Colonic mucosa (tissue), 4 donors: ENCODE data around the gene MZT1. TPM values are rescaled to one million over a fixed set of nuclear protein-coding genes. Genes with fewer than 3 reads are reported as not detected.

ENCODE experiments used
- DNase-seq: peaks from one replicate; pipeline ENCODE4 v3.0.0-alpha.2; 2020
- H3K27ac ChIP-seq: fragments of 200-600 bp; one replicate; pipeline ENCODE4 v1.8.0; 2021
- H3K27me3 ChIP-seq: fragments of 200-600 bp; one replicate; pipeline ENCODE4 v1.8.0; 2021
- H3K36me3 ChIP-seq: fragments of 200-600 bp; one replicate; pipeline ENCODE4 v1.8.0; 2021
- H3K4me1 ChIP-seq: fragments of 200-600 bp; one replicate; pipeline ENCODE4 v1.8.0; 2021; ENCODE audit warnings: mild to moderate bottlenecking
- H3K4me3 ChIP-seq: fragments of 200-600 bp; one replicate; pipeline ENCODE4 v1.8.0; 2021
- H3K9ac ChIP-seq, 2 donors: one replicate each; pipeline ENCODE4 v1.7.0; 2013; ENCODE audit warnings: control low read depth in 2 of 2, low read depth in 2 of 2, low read length in 2 of 2
- H3K9me3 ChIP-seq: fragments of 200-600 bp; one replicate; pipeline ENCODE4 v1.8.0; 2021
- intact Hi-C: fragments of 100-400 bp; cut with DNase I; formaldehyde crosslinking; loops from one replicate; pipeline ENCODE4 v1.14.1; 2022
- total RNA-seq, 2 donors: library from RNA; stranded (reverse); fragmentation: NEBNext Ultra II Directional in 1 of 2; extraction: Animal tissue kit (Norgen Biotek cat#: 25700) in 1 of 2; gene quantifications; one replicate each; pipeline ENCODE4 v1.2.1, GENCODE V29; 2021
- TF ChIP-seq, protein P1 (sequence below): fragments of 200-600 bp; IDR thresholded peaks from one replicate; pipeline ENCODE4 v1.8.0; 2022; ENCODE audit warnings: antibody characterized with exemption, mild to moderate bottlenecking
- donor health status: healthy.
- donor health status: DM: no; HTN: no; CAD: no.
- donor health status: DM: no; HTN: no; CAD: no.

MZT1 gene
- total RNA-seq, 2 donors from 2014 or later = 9.4 to 11.7 TPM

DNA sequence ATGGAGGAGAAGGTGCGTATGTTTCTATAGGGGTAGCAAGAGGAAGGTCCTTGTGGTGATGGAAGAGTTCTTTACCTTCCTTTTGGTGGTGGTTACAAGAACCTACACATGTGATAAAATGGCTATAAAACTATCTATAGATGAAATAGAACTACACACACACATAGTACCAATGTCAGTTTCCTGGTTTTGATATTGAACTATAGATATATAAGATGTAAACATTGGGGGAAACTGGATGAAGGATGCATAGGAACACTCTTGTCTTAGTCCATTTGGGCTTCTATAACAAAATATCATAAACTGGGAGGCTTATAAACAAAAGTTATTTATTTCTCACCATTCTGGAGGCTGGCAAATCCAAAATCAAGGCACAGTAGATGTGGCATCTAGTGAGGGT, 47.1 kb downstream of the MZT1 start:
- Histone ChIP-seq H3K27me3 (no peaks in the 10 kb centered on the region), H3K9me3 (no peaks in the 10 kb centered on the region), H3K36me3 (no peaks in the 10 kb centered on the region), H3K27ac (no peak overlapping the region), H3K9ac (no peak overlapping the region), H3K4me1 (no peaks in the 10 kb centered on the region), H3K4me3 (no peak overlapping the region)
- TF ChIP-seq, protein P1, sequence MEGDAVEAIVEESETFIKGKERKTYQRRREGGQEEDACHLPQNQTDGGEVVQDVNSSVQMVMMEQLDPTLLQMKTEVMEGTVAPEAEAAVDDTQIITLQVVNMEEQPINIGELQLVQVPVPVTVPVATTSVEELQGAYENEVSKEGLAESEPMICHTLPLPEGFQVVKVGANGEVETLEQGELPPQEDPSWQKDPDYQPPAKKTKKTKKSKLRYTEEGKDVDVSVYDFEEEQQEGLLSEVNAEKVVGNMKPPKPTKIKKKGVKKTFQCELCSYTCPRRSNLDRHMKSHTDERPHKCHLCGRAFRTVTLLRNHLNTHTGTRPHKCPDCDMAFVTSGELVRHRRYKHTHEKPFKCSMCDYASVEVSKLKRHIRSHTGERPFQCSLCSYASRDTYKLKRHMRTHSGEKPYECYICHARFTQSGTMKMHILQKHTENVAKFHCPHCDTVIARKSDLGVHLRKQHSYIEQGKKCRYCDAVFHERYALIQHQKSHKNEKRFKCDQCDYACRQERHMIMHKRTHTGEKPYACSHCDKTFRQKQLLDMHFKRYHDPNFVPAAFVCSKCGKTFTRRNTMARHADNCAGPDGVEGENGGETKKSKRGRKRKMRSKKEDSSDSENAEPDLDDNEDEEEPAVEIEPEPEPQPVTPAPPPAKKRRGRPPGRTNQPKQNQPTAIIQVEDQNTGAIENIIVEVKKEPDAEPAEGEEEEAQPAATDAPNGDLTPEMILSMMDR = no peak
- intact Hi-C loops = no loop called here
- DNase-seq = no peak

DNA sequence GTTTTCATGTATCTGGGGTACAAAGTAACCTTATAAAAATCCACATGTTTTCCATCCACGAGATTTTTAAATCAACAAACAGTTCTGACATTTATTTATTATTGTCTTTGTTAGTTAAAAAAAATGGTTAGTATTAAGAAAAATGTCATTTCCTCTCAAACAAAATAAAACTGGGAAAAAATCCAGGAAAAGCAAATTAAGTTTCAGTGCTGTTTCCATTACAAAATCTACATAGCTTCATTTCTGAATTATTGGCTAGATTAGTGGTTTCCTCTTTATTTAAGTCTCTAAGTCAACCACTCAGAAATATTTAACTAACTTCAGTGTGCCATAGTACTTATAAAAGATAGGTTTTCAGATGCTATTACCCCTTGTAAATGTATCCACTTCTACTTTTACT, 49.1 kb downstream of the MZT1 start:
- Histone ChIP-seq H3K27me3 (no peaks in the 10 kb centered on the region), H3K4me3 (no peak overlapping the region), H3K4me1 (no peaks in the 10 kb centered on the region), H3K9ac (no peak overlapping the region), H3K27ac (no peak overlapping the region), H3K36me3 (no peaks in the 10 kb centered on the region), H3K9me3 (no peaks in the 10 kb centered on the region)
- intact Hi-C loops = no loop called here
- no peak for DNase-seq
- TF ChIP-seq, protein P1 = no peak

DNA sequence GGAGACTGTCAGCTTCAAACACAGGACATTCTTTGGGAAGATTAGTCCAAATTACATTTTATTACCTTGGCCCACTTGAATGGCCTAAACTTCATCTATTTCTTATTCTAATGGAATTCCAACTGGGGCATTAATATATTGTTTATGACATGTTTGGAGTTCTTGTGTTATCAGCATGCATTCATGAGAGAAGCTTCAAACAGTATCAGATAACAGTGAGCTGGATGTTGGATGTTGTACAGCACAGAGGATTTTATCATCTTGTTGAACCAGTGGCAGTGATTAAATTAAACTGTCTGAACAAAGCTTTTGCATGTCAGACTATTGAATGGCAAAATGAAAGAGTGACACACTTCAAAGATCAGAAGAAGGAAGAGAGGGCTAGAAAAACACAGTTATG, 50.0 kb downstream of the MZT1 start:
- Histone ChIP-seq H3K4me1 (no peaks in the 10 kb centered on the region), H3K27me3 (no peaks in the 10 kb centered on the region), H3K4me3 (no peak overlapping the region), H3K9ac (no peak overlapping the region), H3K36me3 (no peaks in the 10 kb centered on the region), H3K27ac (no peak overlapping the region), H3K9me3 (no peaks in the 10 kb centered on the region)
- DNase-seq = no peak
- intact Hi-C loops = no loop called here
- TF ChIP-seq, protein P1 = no peak

- Histone ChIP-seq H3K27ac (no peak overlapping the region), H3K9ac (no peak overlapping the region), H3K4me3 (no peak overlapping the region), H3K27me3 (no peaks in the 10 kb centered on the region), H3K4me1 (no peaks in the 10 kb centered on the region), H3K36me3 (no peaks in the 10 kb centered on the region), H3K9me3 (no peaks in the 10 kb centered on the region)
- TF ChIP-seq, protein P1 = no peak
- DNase-seq = no peak
- intact Hi-C loops = no loop called here
Measured at GRCh38 chr13:72666391-72666790, 61.0 kb downstream of the MZT1 start.

- Histone ChIP-seq H3K9me3 (no peaks in the 10 kb centered on the region), H3K9ac (no peak overlapping the region), H3K4me3 (no peak overlapping the region), H3K36me3 (no peaks in the 10 kb centered on the region), H3K4me1 (no peaks in the 10 kb centered on the region), H3K27me3 (no peaks in the 10 kb centered on the region), H3K27ac (no peak overlapping the region)
- DNase-seq = no peak
- intact Hi-C loops = no loop called here
- TF ChIP-seq, protein P1 = no peak
Measured at GRCh38 chr13:72662548-72662947, 64.9 kb downstream of the MZT1 start.

Other genes with a start within 250 kb of the MZT1 start
- gene BORA, start 294 bp upstream of the MZT1 start, total RNA-seq = 10 to 100 TPM; 10.1 to 11.6 TPM
- 10 to 100 TPM; 25.0 to 27.4 TPM for gene DIS3, start 54.3 kb upstream of the MZT1 start, total RNA-seq
- 10 to 100 TPM; 12.3 to 17.5 TPM for gene PIBF1, start 54.5 kb upstream of the MZT1 start, total RNA-seq